ENCODE results near the gene ACTN1. TPM values are rescaled to one million over a fixed set of nuclear protein-coding genes. Genes with fewer than 3 reads are reported as not detected.

Gene ACTN1
- total and polyA plus RNA-seq, 2 of the 8 experiments (the other 6 are each of a cell fraction or from before 2014, with no cell fraction given), result 236 to 262 TPM

DNA sequence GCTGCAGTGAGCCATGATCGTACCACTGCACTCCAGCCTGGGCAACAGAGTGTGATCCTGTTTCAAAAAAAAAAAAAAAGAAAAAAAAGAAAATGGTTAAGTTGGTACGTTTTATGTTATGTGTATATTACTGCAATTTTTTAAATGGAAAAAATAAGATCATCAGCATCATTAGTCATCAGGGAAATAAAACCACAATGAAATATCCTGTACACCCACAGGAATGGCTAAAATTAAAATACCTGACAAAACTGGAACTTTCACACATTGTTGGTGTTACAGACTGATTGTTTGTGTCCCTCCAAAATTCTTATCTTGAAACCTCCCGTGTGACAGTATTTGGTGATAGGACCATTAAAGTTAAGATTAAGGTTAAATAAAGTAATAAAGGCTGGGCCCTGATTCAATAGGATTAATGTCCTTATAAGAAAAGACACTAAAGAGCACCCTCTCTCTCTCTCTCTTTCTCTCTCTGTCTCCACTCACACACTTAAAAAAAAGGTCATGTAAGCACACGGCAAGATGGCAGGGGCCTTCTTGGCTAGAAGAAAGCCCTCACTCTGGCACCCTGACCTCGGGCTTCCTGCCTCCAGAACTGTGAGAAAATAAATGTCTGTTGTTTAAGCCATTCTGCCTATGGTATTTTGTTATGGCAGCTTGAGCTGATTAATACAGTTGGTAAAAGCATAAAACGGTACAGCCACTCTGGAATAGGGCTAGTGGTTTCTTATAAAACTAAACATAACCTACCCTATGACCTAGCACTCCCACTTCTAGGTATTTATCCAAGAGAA is 137.9 kb downstream of the ACTN1 start:
- no peak overlapping the region for H3K27ac ChIP-seq (ENCODE audit: low read depth, low read length)
- no peak for FAIRE-seq

More for the DNA sequence above, 137.9 kb downstream of the ACTN1 start:
- peaks cover 0 to 6% (median 3%) of the 10 kb centered on the region in 4 experiments; a peak in 5 of 7 replicates for H3K4me1 ChIP-seq (replicated peaks in 1 of 4; ENCODE audit: control insufficient read depth in 3 of 4, insufficient read depth in 4 of 4, low read length in 3 of 4)
- no peak overlapping the region for H4K91ac ChIP-seq (replicated peaks; ENCODE audit: insufficient read length, low read length)
- no peak for DNase-seq (ENCODE audit: low read depth in 1 of 2, low spot score in 2 of 2)
- no peaks in the 10 kb centered on the region for H3K9me3 ChIP-seq (ENCODE audit: insufficient read depth in 2 of 2, low read depth in 1 of 2, low read length in 1 of 2)
- no peaks in the 10 kb centered on the region for H3K79me1 ChIP-seq (ENCODE audit: low read depth, low read length)
- no peak overlapping the region for H3K4me2 ChIP-seq (ENCODE audit: insufficient read depth in 1 of 2, low read depth in 2 of 2, low read length in 2 of 2)
- H3K4me3 ChIP-seq (ENCODE audit: extremely low read depth in 1 of 4, insufficient read depth in 2 of 4, low read depth in 3 of 4, low read length in 4 of 4), result no peak overlapping the region
- H4K20me1 ChIP-seq (replicated peaks in 1 of 2; ENCODE audit: control insufficient read depth in 1 of 2, insufficient read depth in 2 of 2, low read length in 2 of 2), result no peaks in the 10 kb centered on the region
- no peak for TF ChIP-seq SUZ12 (IDR thresholded peaks at IDR 0.05; ENCODE audit: low read length)
- TF ChIP-seq SP2 (IDR thresholded peaks at IDR 0.05; ENCODE audit: low read length), result no peak
- TF ChIP-seq ASH2L (IDR thresholded peaks at IDR 0.05; ENCODE audit: low read length), result no peak
- TF ChIP-seq NANOG (IDR thresholded peaks at IDR 0.05; ENCODE audit: insufficient read depth, low read depth, low read length, poor library complexity, severe bottlenecking), result no peak
- TF ChIP-seq TAF1 (IDR thresholded peaks at IDR 0.05; ENCODE audit: low read depth, low read length), result no peak
- no peak for TF ChIP-seq RFX5 (IDR thresholded peaks at IDR 0.05; ENCODE audit: borderline replicate concordance, low read depth, low read length)
- no peak for TF ChIP-seq EP300 (IDR thresholded peaks at IDR 0.05; ENCODE audit: borderline replicate concordance in 1 of 2, low read depth in 2 of 2, low read length in 2 of 2)
- no peak for TF ChIP-seq SIN3A (conservative IDR thresholded peaks at IDR 0.05 in 1 of 2, IDR thresholded peaks at IDR 0.05 in 1 of 2; ENCODE audit: low read depth in 1 of 2, low read length in 2 of 2)
- POLR2A ChIA-PET (ENCODE audit: partially characterized antibody), result interaction anchor here (0.6 kb wide), 1 partner anchor 667 kb away, joined by 3 read pairs; no protein-coding TSS in a partner anchor
- no peak overlapping the region for H3K18ac ChIP-seq (ENCODE audit: extremely low read depth, low read length)
- no peak overlapping the region for H3K4ac ChIP-seq (replicated peaks; ENCODE audit: insufficient read length, low read depth, low read length)
- H2AK5ac ChIP-seq (ENCODE audit: low read depth, low read length), result no peak overlapping the region
- no peak overlapping the region for H2BK120ac ChIP-seq (replicated peaks; ENCODE audit: low read depth, low read length)
- no peak overlapping the region for H2BK5ac ChIP-seq (ENCODE audit: low read depth, low read length)
- no peak overlapping the region for H3K14ac ChIP-seq (ENCODE audit: insufficient read length)
- no peaks in the 10 kb centered on the region for H3K79me2 ChIP-seq (ENCODE audit: control insufficient read depth in 1 of 2, insufficient read depth in 2 of 2, low read length in 2 of 2)
- H3K36me3 ChIP-seq (ENCODE audit: control insufficient read depth in 2 of 4, insufficient read depth in 4 of 4, low read length in 3 of 4), result no peaks in the 10 kb centered on the region
- no peak overlapping the region for H2BK15ac ChIP-seq (ENCODE audit: low read length)
- H3K9ac ChIP-seq (replicated peaks in 1 of 4; ENCODE audit: extremely low read depth in 1 of 4, low read depth in 3 of 4, low read length in 3 of 4), result no peak overlapping the region
- no peak overlapping the region for H3K23ac ChIP-seq (ENCODE audit: insufficient read length)
- no peak overlapping the region for H4K5ac ChIP-seq (ENCODE audit: insufficient read length, low read depth, low read length)
- H3K23me2 ChIP-seq (ENCODE audit: low read depth, low read length), result peaks cover 5% of the 10 kb centered on the region; the same call in 1 of the 2 replicates
- CTCF ChIA-PET (ENCODE audit: partially characterized antibody), result interaction anchor here (1.1 to 5.8 kb wide), 2 partner anchors 13 to 16 kb away, joined by 3 to 47 read pairs; no protein-coding TSS in a partner anchor
- H3K27me3 ChIP-seq (replicated peaks in 1 of 4; ENCODE audit: control insufficient read depth in 3 of 4, extremely low read depth in 1 of 4, insufficient read depth in 3 of 4, low read length in 3 of 4), result no peaks in the 10 kb centered on the region
- 91 to 100% methylated on average over 1 to 6 of the region's 6 CpGs for WGBS, 2 experiments (ENCODE audit: extremely low coverage in 1 of 2, insufficient coverage in 1 of 2, insufficient read length in 1 of 2, insufficient replicate concordance in 2 of 2, low coverage in 1 of 2, low lambda C conversion rate in 2 of 2, missing lambda C conversion rate in 1 of 2)
- no peak overlapping the region for H2BK20ac ChIP-seq (ENCODE audit: low read length)
- no peak overlapping the region for H4K8ac ChIP-seq (ENCODE audit: extremely low read depth, insufficient read depth, low read length)
- no peak overlapping the region for H2AFZ ChIP-seq (ENCODE audit: low read length)
- no peak overlapping the region for H3K56ac ChIP-seq (replicated peaks; ENCODE audit: insufficient read length, low read depth, low read length)
- H2BK12ac ChIP-seq (ENCODE audit: low read depth, low read length), result no peak overlapping the region

Data from H1 (cell line).